22Rv1 (cell line): ENCODE data around the gene IFI35.
"Not testable (repeated sequence)": the region's sequence is repeated elsewhere in the genome, so short reads cannot be mapped to it uniquely, and the experiment has no call there.

ENCODE experiments used
- H3K27ac ChIP-seq: fragments of 450-650 bp; 2 replicates; pipeline ENCODE4 v1.5.1; 2017
- CTCF ChIP-seq: fragments of 450-650 bp; IDR thresholded peaks from 2 replicates; pipeline ENCODE4 v1.5.1; 2017; ENCODE audit warnings: mild to moderate bottlenecking
- ZFX ChIP-seq: fragments of 450-650 bp; IDR thresholded peaks from 2 replicates; pipeline ENCODE4 v1.6.1; 2017; ENCODE audit warnings: antibody characterized with exemption, borderline replicate concordance

The IFI35 gene

GRCh38 chr17:42989726-42990652 lies 16.6 kb upstream of the IFI35 start:
- H3K27ac ChIP-seq = peak overlapping the region; percentile 65
- TF ChIP-seq ZFX (no peak), CTCF (no peak)

GRCh38 chr17:42991471-42991870 lies 15.1 kb upstream of the IFI35 start:
- TF ChIP-seq CTCF = no peak
- TF ChIP-seq ZFX = no peak
- no peak overlapping the region for H3K27ac ChIP-seq

GRCh38 chr17:42992872-42993271 lies 13.7 kb upstream of the IFI35 start:
- H3K27ac ChIP-seq = no peak overlapping the region
- TF ChIP-seq ZFX (no peak), CTCF (no peak)

- not testable (repeated sequence) for H3K27ac ChIP-seq
Observed at GRCh38 chr17:42993913-42994312, 12.7 kb upstream of the IFI35 start.

- TF ChIP-seq CTCF = no peak
- no peak for TF ChIP-seq ZFX
- peak overlapping the region; percentile 88 for H3K27ac ChIP-seq
Observed at GRCh38 chr17:42997390-42997983, 9.1 kb upstream of the IFI35 start.

GRCh38 chr17:42997984-42998938 lies 8.3 kb upstream of the IFI35 start, which contains the start of gene RPL27:
Gene RPL27 (plus strand): TSS chr17:42998419. CDS start chr17:42998751, 332 bp downstream.
- TF ChIP-seq CTCF = peak; percentile 84
- TF ChIP-seq ZFX = no peak
- peak within 1 kb of the TSS; percentile 88 for H3K27ac ChIP-seq

GRCh38 chr17:42999003-42999525 lies 7.5 kb upstream of the IFI35 start:
- H3K27ac ChIP-seq = peak overlapping the region; percentile 88
- no peak for TF ChIP-seq CTCF
- no peak for TF ChIP-seq ZFX

GRCh38 chr17:43000894-43001293 lies 5.7 kb upstream of the IFI35 start:
- peak overlapping the region; percentile 88 for H3K27ac ChIP-seq
